BJ (cell line): ENCODE data around the gene NOX4. TPM values are rescaled to one million over a fixed set of nuclear protein-coding genes. Genes with fewer than 3 reads are reported as not detected.

Experiments
- CTCF ChIA-PET: fragments of 350-600 bp; formaldehyde crosslinking; extraction: SDS; loops from one replicate; lab custom pipeline; 2021; ENCODE audit warnings: antibody characterized with exemption, inconsistent platforms; lab: Yijun Ruan, JAX
- POLR2A ChIA-PET: fragments of 300-600 bp; sonication (Branson Sonifier 250); formaldehyde crosslinking; extraction: SDS; loops from one replicate; lab custom pipeline; 2021; ENCODE audit warnings: antibody characterized with exemption; lab: Charles Lee
- DNase-seq: peaks from one replicate; pipeline ENCODE4 v3.0.0-alpha.2; 2011; ENCODE audit warnings: low read depth
- H3K27me3 ChIP-seq: 2 replicates; pipeline ENCODE4 v1.6.0; 2011; ENCODE audit warnings: low read length; ENCODE audit not compliant: control insufficient read depth, insufficient read depth
- H3K36me3 ChIP-seq: 2 replicates; pipeline ENCODE4 v1.5.1; 2011; ENCODE audit warnings: low read length; ENCODE audit not compliant: control insufficient read depth, insufficient read depth
- H3K4me3 ChIP-seq: 2 replicates; pipeline ENCODE4 v1.5.1; 2011; ENCODE audit warnings: low read depth, mild to moderate bottlenecking, control low read depth, low read length
- CTCF ChIP-seq: IDR thresholded peaks from 2 replicates; pipeline ENCODE4 v1.5.1; 2011; ENCODE audit warnings: low read depth, mild to moderate bottlenecking, control low read depth, inconsistent platforms, low read length, moderate library complexity; ENCODE audit not compliant: insufficient read depth
- polyA plus RNA-seq: library from polyadenylated mRNA; depleted of rRNA; stranded (reverse); fragments of >200 nt; gene quantifications from 2 replicates; pipeline ENCODE4 v1.2.3, GENCODE V29; 2011

Gene NOX4
- polyA plus RNA-seq, 1 experiment = 3.7 TPM

- no peaks in the 10 kb centered on the region for H3K36me3 ChIP-seq
- ChIA-PET CTCF (no interaction called here), POLR2A (no interaction called here)
- no peak overlapping the region for H3K4me3 ChIP-seq
- no peak for DNase-seq
- no peaks in the 10 kb centered on the region for H3K27me3 ChIP-seq
- TF ChIP-seq CTCF = no peak
Observed at GRCh38 chr11:89484896-89485295, 6.3 kb downstream of the NOX4 start.

GRCh38 chr11:89477175-89477574 lies 14.0 kb downstream of the NOX4 start:
- Histone ChIP-seq H3K4me3 (no peak overlapping the region), H3K36me3 (no peaks in the 10 kb centered on the region), H3K27me3 (no peaks in the 10 kb centered on the region)
- DNase-seq = no peak
- ChIA-PET POLR2A (no interaction called here), CTCF (interaction anchor here (1.2 to 1.3 kb wide), 2 partner anchors 17 to 136 kb away, joined by 3 read pairs; no protein-coding TSS in a partner anchor)
- TF ChIP-seq CTCF = no peak

- no peak for DNase-seq
- no peak for TF ChIP-seq CTCF
- H3K27me3 ChIP-seq = no peaks in the 10 kb centered on the region
- ChIA-PET POLR2A (no interaction called here), CTCF (no interaction called here)
- no peaks in the 10 kb centered on the region for H3K36me3 ChIP-seq
- H3K4me3 ChIP-seq = no peak overlapping the region
Observed at GRCh38 chr11:89463266-89463780, 27.9 kb downstream of the NOX4 start.

- ChIA-PET CTCF (no interaction called here), POLR2A (no interaction called here)
- DNase-seq = peak; percentile 2
- H3K4me3 ChIP-seq = no peak overlapping the region
- TF ChIP-seq CTCF = no peak
- H3K36me3 ChIP-seq = no peaks in the 10 kb centered on the region
- H3K27me3 ChIP-seq = no peaks in the 10 kb centered on the region
Observed at GRCh38 chr11:89458716-89459115, 32.5 kb downstream of the NOX4 start.

GRCh38 chr11:89457190-89457589 lies 34.0 kb downstream of the NOX4 start:
- TF ChIP-seq CTCF = no peak
- no peak for DNase-seq
- Histone ChIP-seq H3K36me3 (no peaks in the 10 kb centered on the region), H3K4me3 (no peak overlapping the region), H3K27me3 (no peaks in the 10 kb centered on the region)
- ChIA-PET CTCF (interaction anchor here (1.2 kb wide), 1 partner anchor 14 kb away, joined by 4 read pairs; no protein-coding TSS in a partner anchor), POLR2A (no interaction called here)
